Esophagus squamous epithelium (tissue), 4 donors: Measurements from ENCODE around the gene SMYD3.

Experiments used
- CTCF ChIP-seq, 6 experiments: fragments of 450-650 bp in 4 of 6; fragments of 200-600 bp in 2 of 6; sonication (generic) in 2 of 6; IDR thresholded peaks; one replicate each; pipeline ENCODE4 v1.5.1; 2016 to 2019; ENCODE audit warnings: antibody characterized with exemption in 6 of 6, mild to moderate bottlenecking in 4 of 6, moderate library complexity in 4 of 6
- POLR2A ChIP-seq, 4 donors: fragments of 450-650 bp; IDR thresholded peaks; one replicate each; pipeline ENCODE4 v1.6.1; 2017; ENCODE audit warnings: antibody characterized with exemption in 4 of 4, mild to moderate bottlenecking in 4 of 4, moderate library complexity in 3 of 4

- TF ChIP-seq CTCF (IDR thresholded peaks at IDR 0.05) (no peak), POLR2A (IDR thresholded peaks at IDR 0.05) (no peak)
These were observed 502.8 kb downstream of the SMYD3 start for GRCh38 chr1:246004301-246004700.
